ENCODE measurements around the gene HJV.

DNA sequence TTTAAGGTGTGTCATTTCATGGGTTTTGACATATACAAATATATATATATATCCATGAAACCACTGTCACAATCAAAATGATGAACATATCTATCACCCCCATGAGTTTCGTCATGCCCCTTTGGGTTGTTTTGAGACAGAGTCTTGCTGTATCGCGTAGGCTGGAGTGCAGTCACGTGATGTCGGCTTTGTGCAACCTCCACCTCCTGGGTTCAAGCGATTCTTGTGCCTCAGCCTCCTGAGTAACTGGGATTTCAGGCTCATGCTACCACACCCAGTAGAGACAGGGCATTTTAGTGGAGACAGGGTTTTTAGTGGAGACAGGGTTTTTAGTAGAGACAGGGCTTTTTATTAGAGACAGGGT, 8.0 kb downstream of the HJV start:
- TF ChIP-seq CTCF (conservative IDR thresholded peaks at IDR 0.05 in 1 of 2, IDR thresholded peaks at IDR 0.05 in 1 of 2; ENCODE audit: extremely low read depth in 1 of 2, insufficient read depth in 1 of 2, low read depth in 1 of 2, low read length in 2 of 2) (no peak), EZH2 (IDR thresholded peaks at IDR 0.05; ENCODE audit: borderline replicate concordance, low read length) (no peak)
